ENCODE data around the gene LRRD1. TPM values are rescaled to one million over a fixed set of nuclear protein-coding genes. Genes with fewer than 3 reads are reported as not detected.

LRRD1 gene
- total and polyA plus RNA-seq, 2 of the 4 experiments (the other 2 are of a cell fraction), result under 0.01 to 0.02 TPM

DNA sequence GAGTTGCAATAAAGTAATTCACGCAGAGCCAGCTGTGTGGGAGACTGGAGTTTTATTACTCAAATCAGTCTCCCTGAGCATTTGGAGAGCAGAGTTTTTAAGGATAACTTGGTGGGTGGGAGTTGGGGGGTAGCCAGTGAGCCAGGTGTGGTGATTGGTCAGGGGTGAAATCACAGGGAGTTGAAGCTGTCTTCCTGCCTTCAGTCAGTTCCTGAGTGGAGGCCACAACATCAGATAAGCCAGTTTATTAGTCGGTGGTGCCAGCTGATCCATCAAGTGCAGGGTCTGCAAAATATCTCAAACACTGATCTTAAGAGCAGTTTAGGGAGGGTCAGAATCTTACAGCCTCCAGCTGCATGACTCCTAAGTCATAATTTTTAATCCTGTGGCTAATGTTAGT, 41.4 kb downstream of the LRRD1 start:
- ATAC-seq (ENCODE audit: low read depth), result no peak
- Histone ChIP-seq H3K14ac (replicated peaks; ENCODE audit: low read depth, low read length) (no peak overlapping the region), H2AFZ (replicated peaks; ENCODE audit: low read length, poor library complexity) (no peak overlapping the region), H2BK5ac (ENCODE audit: low read depth, low read length, poor library complexity, severe bottlenecking) (no peak overlapping the region), H3K56ac (ENCODE audit: extremely low read depth, insufficient read depth, low read length) (no peak overlapping the region), H4K91ac (ENCODE audit: insufficient read depth, low read depth, low read length) (no peak overlapping the region), H3K9ac (ENCODE audit: low read depth, low read length) (no peak overlapping the region), H3K4me3 (ENCODE audit: insufficient read depth, low read depth, low read length) (no peak overlapping the region), H3K23ac (ENCODE audit: low read depth, low read length) (no peak overlapping the region), H2AK9ac (replicated peaks; ENCODE audit: low read depth, low read length, poor library complexity) (no peak overlapping the region), H2BK15ac (ENCODE audit: low read depth, low read length) (no peak overlapping the region), H3K79me1 (ENCODE audit: low read depth in 1 of 2, low read length in 2 of 2) (peaks cover 0 to 20% of the 10 kb centered on the region in 2 experiments; a peak in 3 of 4 replicates), H4K5ac (ENCODE audit: low read depth, low read length) (no peak overlapping the region), H3K18ac (ENCODE audit: low read depth, low read length) (no peak overlapping the region), H3K4me1 (ENCODE audit: control insufficient read depth, insufficient read depth, low read length) (no peaks in the 10 kb centered on the region), H3K27me3 (ENCODE audit: control insufficient read depth, insufficient read depth, low read length) (no peaks in the 10 kb centered on the region), H3K4me2 (ENCODE audit: low read depth, low read length) (no peak overlapping the region), H2BK120ac (ENCODE audit: low read depth, low read length) (no peak overlapping the region), H2BK20ac (ENCODE audit: low read depth, low read length) (no peak overlapping the region), H3K9me3 (ENCODE audit: control insufficient read depth, insufficient read depth, low read length) (no peaks in the 10 kb centered on the region), H3K4ac (ENCODE audit: low read depth, low read length) (no peak overlapping the region), H3K36me3 (ENCODE audit: control insufficient read depth, insufficient read depth, low read length) (no peaks in the 10 kb centered on the region), H2AK5ac (ENCODE audit: low read depth, low read length) (no peak overlapping the region), H3K27ac (ENCODE audit: insufficient read depth, low read length) (no peak overlapping the region), H4K20me1 (ENCODE audit: insufficient read depth, low read length) (0 out of 2 replicates have a peak, but pooled peaks cover 5% of the 10 kb centered on the region), H4K8ac (ENCODE audit: low read depth in 2 of 2, low read length in 2 of 2) (no peak overlapping the region), H3K9me1 (ENCODE audit: insufficient read depth, low read length) (no peaks in the 10 kb centered on the region)
- ChIA-PET CTCF (interaction anchor here (0.6 kb wide), 1 partner anchor 21 kb away, joined by 3 read pairs; no protein-coding TSS in a partner anchor), POLR2A (ENCODE audit: unreplicated experiment) (no interaction called here)
- dilution Hi-C loops (cut with HindIII; ENCODE audit: low sequenced_read_pairs, unreplicated experiment) (no loop called here), intact Hi-C loops (cut with micrococcal nuclease) (loop anchor here (10.0 kb wide), 1 partner anchor 253 kb away; the partner anchor contains the start of gene MTERF1), in situ Hi-C loops (cut with MboI; ENCODE audit: low sequenced_read_pairs) (no loop called here)
- TF ChIP-seq BHLHE40 (IDR thresholded peaks at IDR 0.05; ENCODE audit: low read depth, low read length) (no peak), CHD1 (IDR thresholded peaks at IDR 0.05; ENCODE audit: low read depth, low read length) (no peak), RCOR1 (IDR thresholded peaks at IDR 0.05; ENCODE audit: insufficient replicate concordance, low read length) (no peak), POLR2A (IDR thresholded peaks at IDR 0.05; ENCODE audit: low read depth, low read length) (no peak)
- TF ChIP-seq, protein P1, sequence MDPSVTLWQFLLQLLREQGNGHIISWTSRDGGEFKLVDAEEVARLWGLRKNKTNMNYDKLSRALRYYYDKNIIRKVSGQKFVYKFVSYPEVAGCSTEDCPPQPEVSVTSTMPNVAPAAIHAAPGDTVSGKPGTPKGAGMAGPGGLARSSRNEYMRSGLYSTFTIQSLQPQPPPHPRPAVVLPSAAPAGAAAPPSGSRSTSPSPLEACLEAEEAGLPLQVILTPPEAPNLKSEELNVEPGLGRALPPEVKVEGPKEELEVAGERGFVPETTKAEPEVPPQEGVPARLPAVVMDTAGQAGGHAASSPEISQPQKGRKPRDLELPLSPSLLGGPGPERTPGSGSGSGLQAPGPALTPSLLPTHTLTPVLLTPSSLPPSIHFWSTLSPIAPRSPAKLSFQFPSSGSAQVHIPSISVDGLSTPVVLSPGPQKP (IDR thresholded peaks at IDR 0.05; ENCODE audit: borderline replicate concordance, low read depth, low read length), result no peak
- TF ChIP-seq, protein P2, sequence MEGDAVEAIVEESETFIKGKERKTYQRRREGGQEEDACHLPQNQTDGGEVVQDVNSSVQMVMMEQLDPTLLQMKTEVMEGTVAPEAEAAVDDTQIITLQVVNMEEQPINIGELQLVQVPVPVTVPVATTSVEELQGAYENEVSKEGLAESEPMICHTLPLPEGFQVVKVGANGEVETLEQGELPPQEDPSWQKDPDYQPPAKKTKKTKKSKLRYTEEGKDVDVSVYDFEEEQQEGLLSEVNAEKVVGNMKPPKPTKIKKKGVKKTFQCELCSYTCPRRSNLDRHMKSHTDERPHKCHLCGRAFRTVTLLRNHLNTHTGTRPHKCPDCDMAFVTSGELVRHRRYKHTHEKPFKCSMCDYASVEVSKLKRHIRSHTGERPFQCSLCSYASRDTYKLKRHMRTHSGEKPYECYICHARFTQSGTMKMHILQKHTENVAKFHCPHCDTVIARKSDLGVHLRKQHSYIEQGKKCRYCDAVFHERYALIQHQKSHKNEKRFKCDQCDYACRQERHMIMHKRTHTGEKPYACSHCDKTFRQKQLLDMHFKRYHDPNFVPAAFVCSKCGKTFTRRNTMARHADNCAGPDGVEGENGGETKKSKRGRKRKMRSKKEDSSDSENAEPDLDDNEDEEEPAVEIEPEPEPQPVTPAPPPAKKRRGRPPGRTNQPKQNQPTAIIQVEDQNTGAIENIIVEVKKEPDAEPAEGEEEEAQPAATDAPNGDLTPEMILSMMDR (conservative IDR thresholded peaks at IDR 0.05; ENCODE audit: low read depth, low read length), result no peak
- 20% methylated on average over 1 of the region's 2 CpGs; no CpG with 5 or more reads in 1 of the 2 experiments for WGBS, 2 experiments (ENCODE audit: extremely low coverage in 2 of 2, insufficient read length in 1 of 2)
- BruUV-seq (replicated peaks), result no TSS peak
- no peak for DNase-seq
